Neural crest cell (in vitro differentiated cells): ENCODE data around the gene ELMOD3. TPM values are rescaled to one million over a fixed set of nuclear protein-coding genes. Genes with fewer than 3 reads are reported as not detected.
"Not testable (repeated sequence)": the region's sequence is repeated elsewhere in the genome, so short reads cannot be mapped to it uniquely, and the experiment has no call there.

ENCODE experiments used
- DNase-seq: peaks from one replicate; pipeline ENCODE4 v3.0.0; 2021; ENCODE audit warnings: low read depth, mixed read lengths, low spot score
- H3K27ac Mint-ChIP-seq: one replicate; pipeline ENCODE4 v1.8.0; 2021; ENCODE audit warnings: mild to moderate bottlenecking, mixed read lengths; ENCODE audit not compliant: unreplicated experiment
- H3K27me3 Mint-ChIP-seq: 2 replicates; pipeline ENCODE4 v1.8.0; 2021; ENCODE audit warnings: low read depth, mild to moderate bottlenecking, mixed read lengths
- H3K36me3 Mint-ChIP-seq: 2 replicates; pipeline ENCODE4 v1.8.0; 2021; ENCODE audit warnings: low read depth, mild to moderate bottlenecking, mixed read lengths
- H3K4me1 Mint-ChIP-seq: 2 replicates; pipeline ENCODE4 v1.8.0; 2021; ENCODE audit warnings: mixed read lengths
- H3K4me3 Mint-ChIP-seq: one replicate; pipeline ENCODE4 v1.8.0; 2021; ENCODE audit warnings: mild to moderate bottlenecking, mixed read lengths
- H3K9me3 Mint-ChIP-seq: 2 replicates; pipeline ENCODE4 v1.8.0; 2021; ENCODE audit warnings: mixed read lengths
- total RNA-seq: library from RNA; stranded (reverse); gene quantifications from 2 replicates; pipeline ENCODE4 v1.2.1, GENCODE V29; 2021
- TF ChIP-seq, protein P1 (sequence below): fragments of 200-600 bp; sonication (generic); conservative IDR thresholded peaks from 2 replicates; pipeline ENCODE4 v1.5.0; 2021; ENCODE audit warnings: antibody characterized with exemption, mild to moderate bottlenecking

The ELMOD3 gene
- total RNA-seq, 1 donor from 2014 or later, result 25.9 TPM

DNA sequence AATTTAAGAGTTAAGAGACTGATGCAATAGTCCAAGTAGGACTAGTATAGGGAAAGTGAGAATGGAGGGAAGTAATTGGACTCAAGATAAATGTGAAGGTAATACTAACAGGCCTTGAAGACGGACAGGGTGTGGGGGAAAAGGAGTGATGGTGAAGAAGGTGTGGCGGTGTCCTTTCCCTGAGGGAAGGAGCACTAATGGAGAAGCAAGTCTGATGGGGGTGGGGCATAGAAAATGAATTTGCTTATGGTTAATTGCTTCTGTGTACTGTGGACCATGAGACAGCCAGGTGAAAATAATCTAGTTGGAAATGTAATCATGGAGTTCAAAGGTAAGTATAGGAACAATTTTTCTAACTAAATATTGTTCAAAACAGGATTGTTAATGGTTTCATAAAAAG is 19.6 kb upstream of the ELMOD3 start:
- no peak for DNase-seq
- peaks cover 2% of the 10 kb centered on the region for H3K36me3 Mint-ChIP-seq
- TF ChIP-seq, protein P1, sequence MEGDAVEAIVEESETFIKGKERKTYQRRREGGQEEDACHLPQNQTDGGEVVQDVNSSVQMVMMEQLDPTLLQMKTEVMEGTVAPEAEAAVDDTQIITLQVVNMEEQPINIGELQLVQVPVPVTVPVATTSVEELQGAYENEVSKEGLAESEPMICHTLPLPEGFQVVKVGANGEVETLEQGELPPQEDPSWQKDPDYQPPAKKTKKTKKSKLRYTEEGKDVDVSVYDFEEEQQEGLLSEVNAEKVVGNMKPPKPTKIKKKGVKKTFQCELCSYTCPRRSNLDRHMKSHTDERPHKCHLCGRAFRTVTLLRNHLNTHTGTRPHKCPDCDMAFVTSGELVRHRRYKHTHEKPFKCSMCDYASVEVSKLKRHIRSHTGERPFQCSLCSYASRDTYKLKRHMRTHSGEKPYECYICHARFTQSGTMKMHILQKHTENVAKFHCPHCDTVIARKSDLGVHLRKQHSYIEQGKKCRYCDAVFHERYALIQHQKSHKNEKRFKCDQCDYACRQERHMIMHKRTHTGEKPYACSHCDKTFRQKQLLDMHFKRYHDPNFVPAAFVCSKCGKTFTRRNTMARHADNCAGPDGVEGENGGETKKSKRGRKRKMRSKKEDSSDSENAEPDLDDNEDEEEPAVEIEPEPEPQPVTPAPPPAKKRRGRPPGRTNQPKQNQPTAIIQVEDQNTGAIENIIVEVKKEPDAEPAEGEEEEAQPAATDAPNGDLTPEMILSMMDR, result no peak
- peaks cover 2% of the 10 kb centered on the region for H3K9me3 Mint-ChIP-seq
- H3K27me3 Mint-ChIP-seq, result no peaks in the 10 kb centered on the region
- no peak overlapping the region for H3K4me3 Mint-ChIP-seq
- H3K4me1 Mint-ChIP-seq, result peaks cover 10% of the 10 kb centered on the region
- H3K27ac Mint-ChIP-seq, result no peak overlapping the region

- peaks cover 4% of the 10 kb centered on the region for H3K36me3 Mint-ChIP-seq
- H3K4me1 Mint-ChIP-seq, result peaks cover 18% of the 10 kb centered on the region
- DNase-seq, result no peak
- TF ChIP-seq, protein P1, result no peak
- H3K27me3 Mint-ChIP-seq, result no peaks in the 10 kb centered on the region
- no peaks in the 10 kb centered on the region for H3K9me3 Mint-ChIP-seq
- H3K4me3 Mint-ChIP-seq, result no peak overlapping the region
- no peak overlapping the region for H3K27ac Mint-ChIP-seq
Observed at GRCh38 chr2:85340034-85340892, 14.3 kb upstream of the ELMOD3 start.

DNA sequence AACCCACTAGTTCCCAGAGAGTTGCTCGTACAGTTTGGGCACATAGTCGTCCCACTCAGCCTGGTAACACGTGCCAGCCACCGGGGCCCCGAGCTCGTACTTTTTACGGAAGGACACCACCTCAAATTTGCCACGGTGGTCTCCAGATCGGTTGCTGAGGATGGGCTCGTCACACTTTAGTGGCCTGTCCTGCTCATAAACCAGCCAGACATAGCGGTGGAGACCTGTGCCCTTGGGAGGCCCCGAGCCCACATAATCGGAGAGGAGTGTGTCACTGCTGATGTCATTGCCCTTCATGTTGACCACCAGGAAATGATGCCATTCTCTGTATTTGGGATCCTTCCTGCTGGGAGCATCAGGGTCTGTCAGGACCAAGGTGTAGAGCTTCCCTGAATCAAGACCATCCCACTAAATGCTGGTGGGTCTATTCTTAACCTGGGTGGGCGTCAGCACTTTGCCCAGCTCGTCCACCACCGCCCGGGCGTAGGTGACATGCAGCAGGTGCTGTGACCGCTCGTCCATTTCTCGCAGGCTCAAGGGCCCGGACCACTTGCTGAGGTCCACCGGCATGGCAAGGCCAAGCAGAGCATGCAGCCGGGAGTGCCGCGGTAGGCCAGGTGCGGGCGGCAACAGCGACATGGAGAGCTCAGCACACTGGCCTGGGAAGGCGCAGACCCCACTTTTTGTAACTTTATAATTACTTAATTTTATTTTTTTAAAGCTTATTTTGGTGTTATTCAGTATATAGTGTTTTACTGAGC is 13.1 kb upstream of the ELMOD3 start:
- no peak overlapping the region for H3K27ac Mint-ChIP-seq
- DNase-seq, result no peak
- peaks cover 4% of the 10 kb centered on the region for H3K36me3 Mint-ChIP-seq
- no peak overlapping the region for H3K4me3 Mint-ChIP-seq
- H3K4me1 Mint-ChIP-seq, result peaks cover 18% of the 10 kb centered on the region
- H3K27me3 Mint-ChIP-seq, result no peaks in the 10 kb centered on the region
- H3K9me3 Mint-ChIP-seq, result no peaks in the 10 kb centered on the region
- TF ChIP-seq, protein P1, result no peak

DNA sequence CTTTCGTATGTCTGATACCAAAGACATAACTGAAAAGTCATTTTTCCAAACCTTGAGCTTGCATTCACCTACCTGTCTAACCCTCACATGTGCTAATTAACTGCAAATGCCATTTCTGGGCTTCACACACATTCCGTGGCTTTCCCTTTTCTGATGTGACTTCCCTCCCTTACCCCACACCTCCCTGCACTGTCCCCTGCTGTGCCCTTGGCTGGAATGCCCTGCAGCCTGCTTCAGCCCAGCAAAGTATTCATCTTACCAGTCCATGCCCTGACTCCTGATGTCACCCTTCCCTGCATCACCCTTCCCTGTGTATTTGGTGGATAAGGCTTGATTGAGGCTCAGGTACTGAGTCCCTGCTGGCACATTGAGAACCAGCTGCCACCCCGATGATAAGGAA is 12.4 kb upstream of the ELMOD3 start:
- Mint-ChIP-seq H3K27me3 (no peaks in the 10 kb centered on the region), H3K36me3 (peaks cover 4% of the 10 kb centered on the region), H3K27ac (no peak overlapping the region), H3K4me3 (no peak overlapping the region), H3K4me1 (peaks cover 18% of the 10 kb centered on the region), H3K9me3 (no peaks in the 10 kb centered on the region)
- TF ChIP-seq, protein P1, result no peak
- no peak for DNase-seq

DNA sequence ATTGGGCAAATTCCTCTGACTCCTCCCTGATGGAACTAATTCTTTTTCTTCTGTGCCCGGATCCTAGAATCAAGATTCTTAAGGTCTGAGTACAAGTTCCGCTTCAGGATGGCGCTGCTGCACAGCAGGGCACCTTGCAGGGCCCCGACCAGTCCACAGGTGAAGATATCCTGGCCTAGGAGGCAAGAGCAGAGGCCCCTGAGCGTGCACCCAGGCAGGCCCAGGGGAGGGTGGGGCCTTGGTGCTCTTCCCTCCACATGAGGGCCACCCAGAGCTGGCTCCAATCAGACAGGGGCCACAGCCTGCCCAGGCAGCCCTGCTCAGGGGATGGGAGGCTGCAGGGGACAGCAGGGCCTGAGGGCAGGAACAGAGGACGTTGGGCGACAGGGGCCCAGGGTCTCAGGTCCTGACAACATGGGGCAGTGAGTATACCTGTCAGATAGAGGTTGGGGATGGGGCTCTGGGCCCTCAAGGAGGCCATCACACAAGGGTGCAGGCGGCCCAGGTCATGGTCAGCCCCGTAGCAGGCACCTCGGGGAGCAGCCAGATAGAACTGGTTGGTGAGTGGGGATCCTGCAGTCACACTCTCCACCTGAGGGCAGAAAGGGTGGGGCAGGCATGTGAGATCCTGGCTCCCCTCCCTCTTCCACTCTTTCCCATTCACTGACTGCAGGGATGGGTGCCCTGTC is 11.2 kb upstream of the ELMOD3 start:
- H3K27me3 Mint-ChIP-seq, DNase-seq, H3K4me3 Mint-ChIP-seq, H3K4me1 Mint-ChIP-seq, H3K27ac Mint-ChIP-seq, H3K9me3 Mint-ChIP-seq, H3K36me3 Mint-ChIP-seq: not testable (repeated sequence)
